ENCODE data around the gene NIPAL3. TPM values are rescaled to one million over a fixed set of nuclear protein-coding genes. Genes with fewer than 3 reads are reported as not detected.
"Not testable (repeated sequence)": the region's sequence is repeated elsewhere in the genome, so short reads cannot be mapped to it uniquely, and the experiment has no call there.

Gene NIPAL3
- total RNA-seq, 1 donor from 2014 or later: 35.5 TPM

DNA sequence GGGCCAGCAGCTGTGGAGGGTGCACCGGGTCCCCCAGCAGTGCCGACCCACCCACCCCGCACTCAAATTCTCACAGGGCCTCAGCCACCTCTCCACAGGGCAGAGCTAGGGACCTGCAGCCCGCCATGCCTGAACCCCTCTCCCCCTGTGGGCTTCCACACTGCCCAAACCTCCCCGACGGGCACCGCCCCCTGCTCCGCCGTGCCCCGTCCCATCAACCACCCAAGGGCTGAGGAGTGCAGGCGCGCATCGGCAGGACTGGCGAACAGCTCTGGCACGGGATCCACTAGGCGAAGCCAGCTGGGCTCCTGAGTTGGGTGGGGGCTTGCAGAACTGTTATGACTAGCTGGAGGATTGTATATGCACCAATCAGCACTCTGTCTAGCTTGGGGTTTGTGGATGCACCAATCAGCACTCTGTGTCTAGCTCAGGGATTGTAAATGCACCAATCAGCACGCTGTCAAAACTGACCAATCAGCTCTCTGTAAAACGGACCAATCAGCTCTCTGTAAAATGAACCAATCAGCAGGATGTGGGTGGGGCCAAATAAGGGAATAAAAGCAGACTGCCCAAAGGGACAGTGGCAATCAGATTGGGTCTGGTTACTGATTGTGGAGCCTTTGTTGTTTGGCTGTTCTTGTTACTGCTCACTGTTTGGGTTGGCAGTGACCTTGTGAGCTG is 74.6 kb downstream of the NIPAL3 start:
- DNase-seq (ENCODE audit: low spot score): no peak

DNA sequence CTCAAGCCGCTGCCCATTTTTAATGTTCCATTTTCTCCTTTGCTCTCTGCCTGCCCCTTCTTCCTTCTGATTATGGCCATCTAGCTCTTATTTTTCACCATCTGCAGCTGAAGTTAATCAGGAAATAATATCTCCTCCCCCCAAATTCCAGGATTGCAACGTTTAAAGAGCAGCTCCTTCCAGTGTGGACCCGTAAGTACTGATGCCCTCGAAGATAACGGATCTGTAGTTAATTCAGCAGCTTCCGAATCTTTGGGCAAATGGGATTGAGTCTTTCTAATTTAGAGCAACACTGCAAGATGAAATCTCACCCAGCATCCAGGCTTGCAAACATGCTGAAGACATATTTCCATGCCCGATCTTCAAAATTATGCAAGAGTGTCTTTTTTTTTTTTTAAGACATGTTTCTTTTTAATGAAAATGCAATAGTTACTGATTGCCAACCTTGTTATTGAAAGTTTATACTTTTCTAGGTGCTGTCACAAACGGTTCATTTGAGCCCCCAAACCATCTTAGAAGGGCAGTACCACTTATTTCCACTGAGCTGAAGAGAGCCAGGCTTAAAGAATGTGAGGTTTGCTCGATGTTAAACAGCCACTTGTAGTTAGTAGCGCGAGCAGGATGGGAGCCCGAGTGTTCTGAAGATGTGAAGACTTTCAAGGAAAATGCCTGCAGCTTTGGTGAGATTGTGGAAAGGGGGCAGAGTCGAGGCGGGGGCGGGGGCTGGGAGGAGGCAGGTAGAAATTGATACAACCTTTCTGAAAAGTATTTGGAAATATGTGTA is 76.2 kb downstream of the NIPAL3 start:
- DNase-seq (ENCODE audit: low spot score): no peak

DNA sequence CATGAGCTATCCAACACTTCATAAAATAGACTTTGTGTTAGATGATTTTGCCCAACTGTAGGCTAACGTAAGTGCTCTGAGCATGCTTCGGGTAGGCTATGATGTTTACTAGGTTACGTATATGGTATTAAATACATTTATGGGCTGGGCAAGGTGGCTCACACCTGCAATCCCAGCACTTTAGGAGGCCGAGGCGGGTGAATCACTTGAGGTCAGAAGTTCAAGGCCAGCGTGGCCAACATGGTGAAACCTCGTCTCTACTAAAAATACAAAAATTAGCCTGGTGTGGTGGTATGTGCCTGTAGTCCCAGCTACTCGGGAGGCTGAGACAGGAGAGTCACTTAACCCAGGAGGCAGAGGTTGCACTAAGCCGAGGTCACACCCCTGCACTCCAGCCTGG is 77.3 kb downstream of the NIPAL3 start:
- DNase-seq (ENCODE audit: low spot score): not testable (repeated sequence)

DNA sequence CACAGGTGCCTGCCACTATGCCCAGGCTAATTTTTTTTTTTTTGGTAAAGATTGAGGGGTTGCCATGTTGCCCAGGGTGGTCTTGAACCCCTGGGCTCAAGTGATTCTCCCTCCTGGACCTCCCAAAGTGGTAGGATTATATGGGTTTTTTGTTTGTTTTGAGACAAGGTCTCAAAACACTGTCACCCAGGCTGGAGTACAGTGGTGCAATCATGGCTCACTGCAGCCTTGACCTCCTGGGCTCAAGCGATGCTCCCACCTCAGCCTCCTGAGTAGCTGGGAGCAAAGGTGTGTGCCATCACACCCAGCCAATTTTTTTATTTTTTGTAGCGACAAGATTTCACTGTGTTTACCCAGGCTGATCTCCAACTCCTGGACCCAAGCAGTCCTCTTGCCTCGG is 78.2 kb downstream of the NIPAL3 start:
- no peak for DNase-seq (ENCODE audit: low spot score)

DNA sequence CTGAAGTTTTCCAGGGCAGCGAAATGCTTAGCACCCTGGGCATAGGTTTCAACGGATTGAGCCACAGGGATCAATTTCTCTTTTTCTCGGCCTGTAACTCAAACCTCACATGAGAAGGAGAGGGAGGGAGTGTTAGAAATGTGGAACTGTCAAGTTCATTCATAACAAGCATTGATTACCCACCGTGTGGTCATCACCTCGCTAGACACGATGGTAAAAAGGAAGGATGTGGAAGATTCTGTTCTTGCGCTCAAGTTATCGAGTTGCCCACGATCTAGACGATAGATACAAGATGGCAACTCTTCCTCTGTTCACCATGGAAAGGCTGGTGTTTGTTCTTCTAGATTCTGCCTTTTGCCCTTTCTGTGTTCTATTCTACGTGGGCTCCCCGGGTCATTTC is 83.0 kb downstream of the NIPAL3 start:
- DNase-seq (ENCODE audit: low spot score): no peak

DNA sequence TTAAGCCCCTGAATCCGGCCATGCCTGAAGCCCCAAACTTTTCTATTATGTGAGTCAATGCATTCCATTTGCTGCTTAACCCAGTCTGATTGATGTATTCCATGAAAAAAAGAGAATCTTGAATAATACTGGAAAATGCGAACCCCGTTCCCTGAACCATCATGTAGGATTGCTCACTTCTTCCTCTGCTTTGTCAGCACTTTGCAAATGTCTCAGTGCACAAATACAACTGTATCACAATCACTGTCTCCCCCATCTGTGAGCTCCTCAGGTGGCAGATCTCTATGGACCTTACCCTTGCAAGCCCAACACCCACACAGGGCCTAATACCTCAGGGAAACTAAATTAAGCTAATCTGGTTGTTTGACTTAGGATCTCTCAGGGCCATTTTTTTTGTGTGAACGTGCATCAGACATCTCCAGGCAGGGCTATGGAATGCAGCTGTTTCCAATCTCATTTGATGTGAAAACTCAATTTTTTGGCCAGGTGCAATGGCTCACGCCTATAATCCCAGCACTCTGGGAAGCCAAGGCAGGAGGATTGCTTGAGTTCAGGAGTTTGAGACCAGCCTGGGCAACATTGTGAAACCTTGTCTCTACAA is 84.9 kb downstream of the NIPAL3 start:
- DNase-seq (ENCODE audit: low spot score): no peak

DNA sequence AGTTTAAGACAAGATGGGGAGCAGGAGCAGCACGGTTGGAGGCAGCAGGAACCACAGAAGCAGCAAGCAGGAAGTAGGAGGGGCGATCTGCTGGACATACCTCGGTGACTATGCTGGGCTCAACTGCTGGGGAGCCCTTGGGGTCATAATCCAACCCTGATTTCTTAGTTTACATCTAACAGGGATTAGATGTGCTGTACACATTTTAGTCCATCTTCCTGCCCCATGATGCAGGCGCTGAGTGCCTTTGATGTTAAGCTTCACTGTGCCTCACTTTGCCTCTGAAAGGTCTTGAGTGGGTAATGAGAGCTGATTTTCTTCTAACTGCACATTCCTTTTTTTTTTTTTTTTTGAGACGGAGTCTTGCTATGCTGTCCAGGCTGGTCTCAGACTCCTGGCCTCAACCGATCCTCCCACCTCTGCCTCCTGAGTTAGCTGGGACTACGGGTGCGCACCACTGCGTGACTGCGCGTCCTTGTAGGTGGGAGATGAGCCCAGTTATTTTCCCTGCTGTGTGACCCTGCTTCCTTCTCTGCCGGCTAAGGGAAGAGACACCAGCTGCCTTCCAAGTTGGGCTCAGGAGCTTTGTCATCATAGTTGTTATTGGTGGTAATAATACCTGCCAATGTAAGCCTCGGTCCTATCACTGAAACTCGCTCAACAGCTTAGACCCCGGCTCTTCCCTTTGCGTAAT is 85.9 kb downstream of the NIPAL3 start:
- no peak for DNase-seq (ENCODE audit: low spot score)

DNA sequence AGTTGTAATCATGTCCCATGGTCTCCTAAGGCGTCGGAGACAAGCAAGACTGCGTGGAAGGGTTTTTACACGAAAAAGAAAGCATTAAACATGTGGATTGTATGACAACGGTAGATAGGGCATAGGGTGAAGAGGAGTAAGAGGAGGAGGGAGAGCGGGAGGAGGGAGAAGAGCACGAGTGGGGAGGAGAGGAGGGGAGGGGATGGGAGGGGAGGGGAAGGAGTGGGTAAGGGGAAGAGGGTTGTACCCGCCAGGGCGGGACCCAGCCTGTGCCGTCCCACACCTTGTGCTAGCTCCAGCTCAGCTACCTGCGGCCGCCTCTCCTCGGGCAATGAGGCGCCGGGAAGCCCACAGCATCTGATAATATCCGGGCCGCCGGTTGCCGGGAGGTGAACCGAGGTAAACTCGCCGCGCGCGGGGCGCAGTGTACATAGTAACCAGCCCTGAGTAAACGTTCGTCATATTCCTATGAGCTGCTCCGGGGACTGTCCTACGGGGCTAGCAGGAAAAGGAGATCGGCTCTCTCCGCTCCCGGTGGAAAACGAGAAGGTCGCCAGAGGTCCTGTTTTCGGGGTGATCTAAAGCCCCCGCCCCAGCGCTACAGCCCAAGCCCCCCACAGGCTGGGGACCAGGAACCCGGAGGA is 86.6 kb downstream of the NIPAL3 start:
- DNase-seq (ENCODE audit: low spot score): peak; percentile 83

DNA sequence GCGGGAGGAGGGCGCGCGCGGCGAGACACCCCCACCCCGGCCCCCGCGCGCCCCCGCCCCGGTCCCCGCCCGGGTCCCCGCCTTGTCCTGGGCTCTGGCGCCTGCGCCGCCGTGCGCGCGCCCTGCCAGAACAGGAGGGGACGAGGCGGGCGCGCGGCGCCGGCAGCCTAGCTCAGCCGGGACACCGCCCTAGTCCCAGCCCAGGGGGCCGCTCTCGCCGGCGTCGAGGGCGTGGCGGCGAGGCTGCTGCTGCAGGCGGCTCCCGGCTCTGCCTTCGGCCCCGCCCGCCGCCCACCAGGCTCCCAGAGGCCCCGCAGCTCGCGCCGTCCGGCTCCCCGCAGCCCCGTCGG is 87.1 kb downstream of the NIPAL3 start, which contains the start of gene RCAN3:
RCAN3 (plus strand) TSS at position 128 of the 350 bp plus-strand sequence. CDS start 11,537 bp downstream, outside the sequence.
- peak; percentile 86 for DNase-seq (ENCODE audit: low spot score)

DNA sequence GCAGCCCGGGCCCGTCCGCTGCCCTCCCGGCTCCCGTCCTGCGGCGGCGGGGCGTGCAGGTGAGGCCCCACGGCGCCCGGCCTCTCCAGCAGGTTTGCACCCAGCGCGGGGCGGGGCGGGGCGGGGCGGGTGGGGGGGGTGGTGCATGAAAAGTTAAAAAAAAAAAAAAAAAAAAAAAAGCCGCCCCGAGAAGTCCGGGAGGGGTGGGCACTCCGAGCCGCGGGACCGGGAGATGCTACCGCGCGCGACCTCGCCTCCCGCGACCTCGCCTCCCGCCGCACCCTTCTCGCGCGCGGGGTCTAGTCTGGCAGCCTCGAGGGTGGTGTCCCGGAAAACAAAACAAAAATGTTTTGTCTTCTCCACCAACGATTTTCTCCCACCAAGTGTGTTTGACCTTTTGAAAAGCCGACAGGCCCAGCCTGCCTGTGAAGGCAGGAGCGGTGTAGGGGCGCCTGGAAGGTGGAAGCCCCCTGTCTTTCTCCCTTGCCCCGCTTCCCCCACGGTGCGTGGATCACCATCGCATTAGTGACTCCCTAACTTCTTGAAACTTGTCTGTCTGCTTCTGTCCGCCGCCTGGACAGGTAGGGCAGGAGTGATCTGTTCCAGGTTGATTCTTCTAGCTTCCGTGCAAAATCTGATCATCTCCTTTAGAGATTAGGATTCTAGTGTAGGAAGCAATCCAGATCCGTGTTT is 87.6 kb downstream of the NIPAL3 start:
- DNase-seq (ENCODE audit: low spot score): peak; percentile 52

DNA sequence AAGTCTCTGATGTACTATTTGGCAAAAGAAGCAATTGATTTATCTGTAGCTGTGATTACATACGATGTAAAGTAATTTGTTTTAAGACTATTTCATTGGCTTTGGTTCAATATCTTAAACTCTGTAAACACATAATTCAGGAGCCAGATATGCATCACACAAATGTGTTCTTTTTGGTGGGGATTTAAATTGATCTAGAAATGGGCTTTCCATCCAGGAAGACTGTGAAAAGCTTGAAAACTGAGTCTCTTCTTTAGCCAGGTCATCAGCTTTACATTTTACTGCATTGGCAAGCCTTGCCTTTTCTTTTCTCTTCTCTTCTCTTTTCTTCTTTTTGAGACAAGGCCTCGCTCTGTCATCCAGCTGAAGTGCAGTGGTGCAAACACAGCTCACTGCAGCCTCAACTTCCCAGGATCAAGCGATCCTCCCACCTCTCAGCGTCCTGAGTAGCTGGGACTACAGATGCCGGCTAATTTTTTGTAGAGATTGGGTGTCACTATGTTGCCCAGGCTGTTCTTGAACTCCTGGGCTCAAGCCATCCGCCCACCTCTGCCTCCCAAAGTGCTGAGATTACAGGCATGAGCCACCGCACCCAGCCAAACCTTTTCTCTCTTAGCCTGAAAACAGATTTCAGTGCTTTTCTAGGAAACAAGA is 88.4 kb downstream of the NIPAL3 start:
- DNase-seq (ENCODE audit: low spot score): peak; percentile 28

DNA sequence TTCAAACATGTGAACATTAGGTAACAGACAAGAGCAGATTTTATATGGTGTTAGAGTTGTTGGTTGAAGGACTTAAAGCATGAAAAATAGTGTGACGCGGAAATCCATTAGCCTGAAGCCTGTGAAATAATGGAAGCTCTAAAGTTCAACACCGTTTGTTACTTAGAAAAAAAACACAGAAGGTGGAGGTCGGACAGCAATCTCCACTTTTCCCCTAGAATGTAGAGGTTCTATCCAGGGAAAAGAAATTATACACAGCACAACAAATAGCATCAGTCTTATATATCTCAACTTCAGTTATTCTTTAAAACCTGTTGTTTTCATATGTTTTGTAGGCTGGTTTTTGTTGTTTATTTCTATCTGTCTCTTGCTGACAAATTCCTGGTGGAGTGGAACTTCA is 89.0 kb downstream of the NIPAL3 start:
- peak; percentile 3 for DNase-seq (ENCODE audit: low spot score)

DNA sequence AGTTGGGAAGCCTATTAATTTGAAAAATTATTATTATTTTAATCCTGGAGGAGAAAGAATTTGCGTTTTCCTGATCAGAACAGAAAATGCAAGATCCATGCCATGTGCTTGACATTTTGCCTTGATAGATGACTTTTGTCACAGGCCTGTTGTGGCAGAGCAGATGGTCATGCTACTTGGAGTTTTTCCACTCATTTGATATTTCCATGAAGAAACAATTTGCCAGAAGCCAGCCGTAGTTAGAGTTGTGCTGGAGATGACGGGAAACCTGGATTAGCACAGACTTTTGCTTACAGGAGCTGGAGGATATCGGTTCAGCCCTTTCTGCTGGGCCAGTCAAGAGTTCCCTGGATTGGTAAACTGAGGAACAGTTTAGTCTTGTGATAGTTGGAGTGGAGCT is 90.2 kb downstream of the NIPAL3 start:
- DNase-seq (ENCODE audit: low spot score): peak; percentile 3

DNA sequence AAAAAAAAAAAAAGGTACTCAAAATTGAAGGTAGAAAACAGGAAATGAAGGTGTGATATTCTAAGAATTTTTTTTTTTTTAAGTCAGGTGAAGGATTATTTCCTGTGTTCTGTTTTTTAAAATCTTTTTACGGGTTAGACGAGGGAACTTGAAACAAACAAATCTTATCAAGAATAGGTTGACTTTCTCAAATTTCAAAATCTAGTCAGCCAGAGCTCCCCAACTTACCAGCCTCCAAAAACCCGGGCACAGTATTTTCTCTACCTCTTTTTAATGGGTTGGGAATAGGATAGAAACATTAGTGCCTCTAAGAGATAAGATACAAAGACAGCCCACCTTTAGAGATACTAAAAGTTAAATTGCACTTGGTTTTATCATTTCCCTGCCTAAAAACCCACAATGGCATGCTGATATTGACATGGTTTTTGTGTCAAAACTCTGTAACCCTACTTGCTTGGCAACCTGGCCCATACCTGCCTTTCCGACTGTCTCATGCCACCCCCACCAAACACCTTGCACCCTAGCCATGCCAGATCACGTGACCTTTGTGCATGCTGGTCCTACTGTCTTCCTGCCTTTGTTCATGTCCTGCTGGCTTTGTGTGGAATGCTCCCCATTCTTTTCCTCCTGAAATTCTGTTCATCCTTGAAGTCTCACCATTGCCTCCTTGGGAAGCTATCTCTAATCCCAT is 91.2 kb downstream of the NIPAL3 start:
- peak; percentile 0 for DNase-seq (ENCODE audit: low spot score)

DNA sequence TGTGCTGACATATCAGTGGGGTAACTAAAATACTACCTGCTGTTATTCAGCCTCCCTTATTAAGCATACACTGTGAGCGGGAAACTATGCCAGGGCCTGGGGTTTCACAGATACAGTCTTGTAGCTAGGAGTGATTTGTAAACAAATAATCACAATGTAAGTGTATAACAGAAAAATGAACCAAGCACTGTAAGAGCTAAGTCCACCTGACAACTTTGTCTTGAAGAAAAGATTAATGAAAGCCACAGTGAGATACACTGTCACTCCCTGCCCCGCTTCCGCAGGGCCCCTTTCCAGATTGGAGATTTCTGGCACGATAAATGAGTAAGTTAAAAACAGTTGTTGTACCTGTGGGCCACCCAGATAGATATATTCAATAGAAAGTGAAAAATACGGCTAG is 91.8 kb downstream of the NIPAL3 start:
- DNase-seq (ENCODE audit: low spot score): no peak

DNA sequence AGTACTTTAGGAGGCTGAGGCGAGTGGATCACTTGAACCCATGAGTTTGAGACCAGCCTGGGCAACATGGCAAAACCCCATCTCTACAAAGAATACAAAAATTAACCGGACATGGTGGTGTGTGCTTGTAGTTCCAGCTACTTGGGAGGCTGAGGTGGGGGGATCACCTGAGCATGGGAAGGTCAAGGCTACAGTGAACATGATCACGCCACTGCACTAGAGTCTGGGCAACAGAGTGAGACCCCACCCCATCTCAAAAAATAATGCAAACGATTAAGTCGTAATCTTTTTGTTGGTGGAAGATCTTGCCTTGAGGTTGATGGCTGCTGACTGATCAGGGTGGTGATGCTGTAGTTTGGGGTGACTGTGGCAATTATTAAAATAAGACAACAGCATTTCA is 93.3 kb downstream of the NIPAL3 start:
- no peak for DNase-seq (ENCODE audit: low spot score)

DNA sequence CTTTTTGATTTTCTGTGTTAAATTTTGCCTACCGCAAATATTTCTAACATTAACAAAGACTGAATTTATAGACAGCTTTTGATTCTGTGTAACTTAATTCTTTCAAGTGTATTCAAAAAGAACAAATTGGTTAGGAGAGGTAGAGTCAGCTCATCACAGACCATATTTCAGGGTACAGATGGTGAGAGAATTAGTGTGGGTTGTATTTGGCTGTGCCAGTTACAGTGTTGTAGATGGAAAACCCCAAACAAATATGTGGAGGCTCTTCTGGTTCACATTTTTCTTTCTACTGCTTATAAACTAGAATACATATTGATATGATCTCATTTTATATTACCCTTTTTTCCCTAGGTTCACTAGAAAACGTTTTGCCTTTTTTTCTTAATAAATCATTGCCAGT is 98.1 kb downstream of the NIPAL3 start:
- no peak for DNase-seq (ENCODE audit: low spot score)

DNA sequence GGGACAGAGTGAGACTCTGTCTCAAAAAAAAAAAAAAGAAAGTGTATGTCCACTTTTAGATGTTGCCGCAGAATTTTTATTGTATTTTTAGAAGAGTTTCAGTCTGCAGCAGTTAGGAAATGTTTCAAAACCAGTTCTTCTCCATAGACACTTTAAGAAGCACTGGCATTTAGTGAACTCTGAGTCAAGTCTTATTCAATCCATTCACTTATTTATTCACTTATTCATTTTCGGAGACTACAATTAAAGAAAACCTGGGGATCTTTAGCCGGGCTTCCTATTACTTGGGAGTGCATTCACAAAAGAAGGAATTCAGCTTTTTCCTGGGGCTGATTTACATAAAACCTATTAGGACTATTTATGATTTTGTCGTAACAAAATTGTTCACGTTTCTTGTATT is 99.3 kb downstream of the NIPAL3 start:
- DNase-seq (ENCODE audit: low spot score): no peak

DNA sequence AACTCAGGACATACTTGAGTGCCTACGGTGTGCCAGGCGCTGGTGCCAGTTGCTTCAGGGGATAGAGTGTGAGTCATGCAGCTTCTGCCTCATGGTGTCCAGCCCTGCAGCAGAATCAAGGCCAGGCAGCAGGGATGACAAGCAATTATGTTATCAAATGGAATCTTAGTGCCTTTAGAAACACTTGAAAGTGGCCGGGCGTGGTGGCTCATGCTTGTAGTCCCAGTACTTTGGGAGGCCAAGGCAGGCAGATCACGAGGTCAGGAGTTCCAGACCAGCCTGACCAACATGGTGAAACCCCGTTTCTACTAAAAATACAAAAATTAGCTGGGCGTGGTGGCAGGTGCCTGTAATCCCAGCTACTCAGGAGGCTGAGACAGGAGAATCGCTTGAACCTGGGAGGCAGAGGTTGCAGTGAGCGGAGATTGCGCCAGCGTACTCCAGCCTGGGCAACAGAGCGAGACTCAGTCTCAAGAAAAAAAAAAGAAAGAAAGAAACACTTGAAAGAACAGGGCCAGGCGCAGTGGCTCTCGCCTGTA is 100.1 kb downstream of the NIPAL3 start:
- not testable (repeated sequence) for DNase-seq (ENCODE audit: low spot score)

DNA sequence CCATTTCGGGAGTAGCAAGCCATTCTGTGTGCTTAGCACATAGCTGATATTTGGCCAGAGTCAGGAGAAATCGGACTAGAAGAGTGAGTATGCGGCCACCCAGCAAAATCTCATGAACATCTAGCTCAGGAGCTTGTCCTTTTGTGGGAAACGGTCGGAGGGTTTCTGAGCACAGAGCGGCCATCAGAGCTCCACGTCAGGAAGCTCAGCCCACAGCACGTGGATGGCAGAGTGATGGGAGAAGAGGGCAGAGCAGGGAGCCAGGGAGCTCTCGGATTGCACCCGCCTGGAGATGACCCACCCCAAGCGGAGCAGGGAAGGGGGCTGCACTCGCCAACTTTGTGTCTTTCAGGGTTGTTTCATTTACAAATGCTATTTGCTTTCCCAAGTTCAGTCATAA is 100.9 kb downstream of the NIPAL3 start:
- DNase-seq (ENCODE audit: low spot score): no peak

All from ureter (tissue), 1 donor.